Dendritic cell treated with granulocyte-macrophage colony-stimulating factor and Interleukin-4, amounts not matched to agents 40 ng/mL and 50 ng/mL, for 4 days (primary cell): ENCODE measurements around the gene EEF1A2.
A peak's percentile ranks its signal among the peaks of the same experiment; 100 is the strongest.

ENCODE experiments used
- H3K27ac Mint-ChIP-seq: one replicate; pipeline ENCODE4 v1.8.0; 2022; ENCODE audit warnings: mild to moderate bottlenecking, mixed read lengths
- H3K27me3 Mint-ChIP-seq: one replicate; pipeline ENCODE4 v1.8.0; 2022; ENCODE audit warnings: mild to moderate bottlenecking, mixed read lengths
- H3K36me3 Mint-ChIP-seq: one replicate; pipeline ENCODE4 v1.8.0; 2022; ENCODE audit warnings: low read depth, mixed read lengths
- H3K4me1 Mint-ChIP-seq: one replicate; pipeline ENCODE4 v1.8.0; 2022; ENCODE audit warnings: low read depth, mixed read lengths
- H3K4me3 Mint-ChIP-seq: one replicate; pipeline ENCODE4 v1.8.0; 2022; ENCODE audit warnings: mild to moderate bottlenecking, moderate library complexity, mixed read lengths
- H3K9me3 Mint-ChIP-seq: one replicate; pipeline ENCODE4 v1.8.0; 2022; ENCODE audit warnings: mixed read lengths
- intact Hi-C: fragments of 100-400 bp; cut with micrococcal nuclease; formaldehyde crosslinking; loops from one replicate; pipeline ENCODE4 v1.15.0; 2022

Gene EEF1A2

DNA sequence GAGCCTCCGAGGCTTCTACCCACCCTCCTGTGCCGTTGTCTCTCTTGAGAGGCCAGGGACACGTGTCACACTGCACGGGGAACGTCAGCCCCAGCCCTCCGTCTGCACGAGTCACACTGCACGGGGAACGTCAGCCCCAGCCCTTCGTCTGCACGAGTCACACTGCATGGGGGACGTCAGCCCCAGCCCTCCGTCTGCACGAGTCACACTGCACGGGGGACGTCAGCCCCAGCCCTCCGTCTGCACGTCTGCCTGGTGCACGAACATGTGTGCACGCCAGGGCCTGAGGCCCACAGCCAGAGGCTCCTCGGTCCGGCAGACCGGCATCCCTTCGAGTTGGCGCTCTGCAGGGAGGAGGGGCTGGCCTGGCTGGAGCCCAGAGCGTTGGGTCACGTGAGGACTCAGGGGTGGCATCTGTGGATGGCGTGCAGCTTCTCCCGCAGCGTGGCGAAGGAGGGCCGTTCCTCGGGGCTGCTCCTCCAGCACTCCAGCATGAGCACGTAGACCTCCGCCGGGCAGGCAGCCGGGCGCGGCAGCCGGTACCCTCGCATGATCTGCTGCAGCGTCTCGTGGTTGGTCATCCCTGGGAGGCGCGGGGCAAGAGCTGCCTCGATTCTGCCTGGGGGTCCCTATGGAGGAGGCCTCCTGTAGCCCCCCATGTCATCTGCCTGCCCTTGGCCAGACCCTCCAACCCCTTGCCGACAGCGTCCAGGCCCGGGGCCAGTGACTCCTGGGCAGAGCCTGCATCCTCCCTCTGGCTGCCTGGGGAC lies 41.7 kb upstream of the EEF1A2 start:
- Mint-ChIP-seq H3K4me1 (peaks cover 27% of the 10 kb centered on the region), H3K36me3 (no peaks in the 10 kb centered on the region), H3K4me3 (no peak overlapping the region), H3K9me3 (no peaks in the 10 kb centered on the region), H3K27me3 (peaks cover 58% of the 10 kb centered on the region), H3K27ac (peak overlapping the region; percentile 7)
- intact Hi-C loops, result no loop called here

DNA sequence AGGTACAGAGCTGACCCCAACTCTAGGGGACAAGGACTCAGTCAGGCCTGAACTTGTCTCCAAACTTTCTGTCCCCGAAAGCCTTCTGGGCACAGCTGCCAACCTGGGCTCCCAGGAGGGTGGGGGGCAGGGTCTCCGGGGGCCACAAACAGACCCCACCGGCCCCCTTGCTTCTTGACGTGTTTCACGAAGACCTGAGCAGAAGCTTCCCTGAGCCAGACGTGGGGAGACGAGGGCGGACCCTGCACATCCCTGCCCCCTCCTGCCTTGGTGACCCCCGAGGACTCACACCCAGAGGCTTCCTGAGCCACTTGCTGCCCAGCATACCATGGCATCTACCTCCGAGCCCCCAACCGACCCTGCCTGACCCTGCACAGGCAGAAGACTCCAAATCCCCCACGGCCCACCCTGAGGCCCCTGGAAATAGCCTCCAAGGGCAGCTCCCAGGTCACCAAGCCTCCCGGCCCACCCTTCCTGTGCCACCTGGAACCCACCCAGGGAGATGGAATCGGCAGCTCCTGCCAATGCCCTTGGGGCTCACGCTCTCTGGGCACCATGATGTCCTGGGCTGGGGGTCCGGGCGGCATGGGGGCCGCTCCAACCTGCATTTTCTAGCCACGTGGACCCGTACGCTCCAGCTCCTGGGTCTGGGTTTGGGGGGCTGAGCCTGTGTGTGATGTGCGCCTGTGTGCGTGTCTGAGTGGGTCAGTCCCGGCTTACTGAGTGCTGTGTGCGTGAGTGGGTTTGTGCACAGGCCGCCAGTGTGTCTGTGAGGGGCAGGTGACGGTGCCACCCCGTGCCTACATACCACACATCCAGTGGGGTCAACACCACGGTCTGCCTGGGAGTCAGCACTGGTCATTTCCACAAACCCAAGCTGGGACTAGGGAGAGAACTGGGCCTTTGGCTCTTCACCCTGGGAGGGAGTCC lies 40.8 kb upstream of the EEF1A2 start:
- H3K9me3 Mint-ChIP-seq, result no peaks in the 10 kb centered on the region
- intact Hi-C loops, result loop anchor here (2.0 to 10.0 kb wide), 7 partner anchors 88 to 433 kb away; partner anchors contain the start of genes DNAJC5, GMEB2 and UCKL1
- no peak overlapping the region for H3K4me3 Mint-ChIP-seq
- H3K27ac Mint-ChIP-seq, result peak overlapping the region; percentile 7
- peaks cover 54% of the 10 kb centered on the region for H3K27me3 Mint-ChIP-seq
- H3K4me1 Mint-ChIP-seq, result peaks cover 27% of the 10 kb centered on the region
- peaks cover 4% of the 10 kb centered on the region for H3K36me3 Mint-ChIP-seq

DNA sequence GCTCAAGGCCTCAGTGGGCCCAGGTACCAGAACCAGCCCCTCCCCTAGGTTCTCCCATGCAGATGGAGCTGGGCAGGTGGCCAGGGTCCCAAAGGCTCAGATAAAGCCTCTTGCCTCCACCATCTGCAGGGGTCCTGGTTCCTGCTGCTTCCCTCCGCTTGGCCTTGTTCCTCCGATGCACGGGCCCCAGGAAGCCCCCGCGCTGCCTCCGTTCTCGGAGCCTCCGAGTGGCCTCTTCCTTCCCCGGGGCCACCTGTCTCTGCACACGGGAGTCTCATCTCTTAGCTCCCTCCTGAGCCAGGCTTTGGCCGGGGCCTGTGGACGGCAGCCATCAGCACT lies 40.2 kb upstream of the EEF1A2 start:
- peaks cover 4% of the 10 kb centered on the region for H3K36me3 Mint-ChIP-seq
- H3K27me3 Mint-ChIP-seq, result peaks cover 49% of the 10 kb centered on the region
- H3K27ac Mint-ChIP-seq, result no peak overlapping the region
- H3K4me3 Mint-ChIP-seq, result no peak overlapping the region
- intact Hi-C loops, result loop anchor here (2.0 to 10.0 kb wide), 7 partner anchors 88 to 433 kb away; partner anchors contain the start of genes DNAJC5, GMEB2 and UCKL1
- H3K4me1 Mint-ChIP-seq, result peaks cover 27% of the 10 kb centered on the region
- H3K9me3 Mint-ChIP-seq, result no peaks in the 10 kb centered on the region

DNA sequence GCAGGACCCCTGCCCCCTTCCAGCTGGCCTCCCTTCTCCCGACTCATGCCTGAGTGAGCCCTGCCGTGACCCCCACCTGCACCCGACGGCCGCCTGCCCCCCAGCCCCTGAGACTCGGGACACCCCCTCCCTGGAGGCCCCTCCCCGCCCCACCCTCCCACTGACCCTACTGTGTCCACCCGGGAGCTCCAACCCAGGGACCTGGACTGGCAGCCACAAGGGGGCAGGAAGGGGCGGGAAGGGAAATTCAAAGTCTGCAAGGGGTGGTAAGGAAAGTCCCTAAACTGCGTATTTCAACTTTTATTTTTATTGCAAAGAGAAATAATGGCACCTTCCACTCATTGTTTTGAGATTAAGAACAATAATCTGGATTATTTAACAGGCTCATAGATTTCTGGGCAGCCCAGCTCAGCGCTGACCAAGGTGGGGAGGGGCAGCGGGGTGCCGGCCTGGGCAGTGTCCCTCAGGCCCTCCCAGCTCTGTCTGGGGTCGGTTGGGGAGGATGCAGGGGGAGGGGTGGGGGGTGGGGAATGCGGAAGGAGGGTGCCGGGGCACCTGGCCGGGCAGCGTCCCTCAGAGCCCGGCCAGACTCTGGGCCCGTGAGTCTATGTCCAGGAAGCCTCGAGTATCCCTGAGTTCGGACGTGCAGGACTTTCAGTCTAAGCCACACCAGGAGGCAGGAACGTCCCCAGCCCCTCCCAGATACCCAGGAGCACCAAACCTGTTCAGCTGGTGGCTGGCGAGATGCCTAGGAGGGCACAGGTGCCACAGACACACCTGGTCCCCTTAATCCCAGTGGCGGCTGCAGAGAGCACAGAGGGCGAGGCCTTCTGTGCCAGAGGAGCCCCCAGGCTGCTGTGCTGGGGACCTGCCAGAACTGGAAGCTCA lies 39.6 kb upstream of the EEF1A2 start:
- peaks cover 44% of the 10 kb centered on the region for H3K27me3 Mint-ChIP-seq
- no peaks in the 10 kb centered on the region for H3K9me3 Mint-ChIP-seq
- H3K27ac Mint-ChIP-seq, result peak overlapping the region; percentile 94
- H3K36me3 Mint-ChIP-seq, result peaks cover 4% of the 10 kb centered on the region
- peaks cover 27% of the 10 kb centered on the region for H3K4me1 Mint-ChIP-seq
- intact Hi-C loops, result loop anchor here (2.0 to 10.0 kb wide), 7 partner anchors 89 to 434 kb away; partner anchors contain the start of genes DNAJC5, GMEB2 and UCKL1
- H3K4me3 Mint-ChIP-seq, result peak overlapping the region; percentile 83

DNA sequence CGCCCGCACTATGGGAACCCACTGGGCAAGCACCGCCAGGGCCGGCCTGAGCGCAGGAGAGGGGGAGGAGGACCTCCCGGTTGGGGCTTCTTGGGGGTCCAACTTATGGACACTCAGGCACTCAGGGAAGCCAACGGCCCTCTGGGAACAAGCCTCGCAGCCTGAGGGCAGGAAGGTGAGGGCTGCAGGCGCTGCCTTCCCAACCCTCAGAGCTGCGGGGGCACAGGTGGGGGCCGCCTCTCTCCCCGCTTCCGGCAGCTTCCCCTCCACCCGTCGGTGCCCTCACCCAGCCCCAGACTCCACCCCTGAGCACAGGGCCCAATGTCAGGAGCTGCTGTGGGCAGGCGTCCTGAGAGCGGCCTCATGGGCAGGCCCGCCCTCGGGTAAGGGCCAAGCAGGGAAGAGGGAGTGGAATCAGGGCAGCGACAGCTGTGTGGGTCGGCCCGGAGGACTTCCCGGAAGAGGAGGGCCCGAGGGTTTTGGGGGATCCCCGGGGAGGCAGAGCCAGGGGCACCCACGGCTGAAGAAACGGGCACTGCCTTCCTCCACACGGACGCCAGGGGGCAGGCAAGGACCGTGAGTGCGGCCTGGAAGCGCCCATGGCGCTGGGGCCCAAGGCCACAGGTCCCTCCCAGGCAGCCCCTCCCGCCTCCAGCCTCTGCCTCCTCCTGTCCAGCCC lies 38.8 kb upstream of the EEF1A2 start:
- H3K36me3 Mint-ChIP-seq, result peaks cover 4% of the 10 kb centered on the region
- peaks cover 27% of the 10 kb centered on the region for H3K4me1 Mint-ChIP-seq
- H3K9me3 Mint-ChIP-seq, result no peaks in the 10 kb centered on the region
- intact Hi-C loops, result loop anchor here (1.0 to 10.0 kb wide), 9 partner anchors 17 to 435 kb away; partner anchors contain the start of genes DNAJC5, GMEB2, PPDPF and UCKL1
- H3K4me3 Mint-ChIP-seq, result peak overlapping the region; percentile 83
- H3K27ac Mint-ChIP-seq, result peak overlapping the region; percentile 94
- peaks cover 40% of the 10 kb centered on the region for H3K27me3 Mint-ChIP-seq

DNA sequence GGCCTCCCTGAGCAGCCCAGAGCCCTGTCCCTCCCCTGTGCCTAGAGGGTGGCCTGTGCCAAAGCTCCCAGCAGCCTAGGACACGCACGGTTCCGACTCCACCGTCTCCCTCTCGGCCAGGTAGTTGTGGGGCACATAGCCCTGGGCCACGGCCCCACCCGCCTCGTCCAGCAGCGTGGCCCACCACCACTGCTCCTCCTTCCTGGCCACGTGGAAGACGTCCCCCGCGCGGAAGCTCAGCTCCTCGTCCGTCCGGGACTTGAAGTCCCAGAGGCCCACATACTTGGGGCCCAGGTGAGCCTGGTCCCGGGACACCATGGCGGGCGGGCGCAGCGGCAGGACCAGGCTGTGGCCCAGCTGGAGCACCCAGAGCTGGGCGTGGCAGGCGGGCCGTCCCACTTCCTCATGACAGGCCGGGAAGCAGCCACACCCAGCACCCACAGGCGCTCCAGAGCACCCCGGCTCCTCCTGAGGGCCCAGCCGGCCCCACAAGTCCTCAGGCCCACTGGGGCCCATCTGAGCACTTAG lies 38.2 kb upstream of the EEF1A2 start, which contains the start of gene PTK6:
PTK6 (minus strand) TSS at position 380 of the 528 bp plus-strand sequence; CDS start at position 318, 62 bp downstream.
- Mint-ChIP-seq H3K36me3 (peaks cover 8% of the 10 kb centered on the region), H3K4me1 (peaks cover 27% of the 10 kb centered on the region), H3K27ac (peak within 1 kb of the TSS; percentile 94), H3K4me3 (peak within 1 kb of the TSS; percentile 83), H3K27me3 (peaks cover 37% of the 10 kb centered on the region), H3K9me3 (no peaks in the 10 kb centered on the region)
- intact Hi-C loops, result loop anchor here (1.0 to 10.0 kb wide), 7 partner anchors 16 to 435 kb away; partner anchors contain the start of genes DNAJC5, GMEB2, PPDPF and UCKL1

DNA sequence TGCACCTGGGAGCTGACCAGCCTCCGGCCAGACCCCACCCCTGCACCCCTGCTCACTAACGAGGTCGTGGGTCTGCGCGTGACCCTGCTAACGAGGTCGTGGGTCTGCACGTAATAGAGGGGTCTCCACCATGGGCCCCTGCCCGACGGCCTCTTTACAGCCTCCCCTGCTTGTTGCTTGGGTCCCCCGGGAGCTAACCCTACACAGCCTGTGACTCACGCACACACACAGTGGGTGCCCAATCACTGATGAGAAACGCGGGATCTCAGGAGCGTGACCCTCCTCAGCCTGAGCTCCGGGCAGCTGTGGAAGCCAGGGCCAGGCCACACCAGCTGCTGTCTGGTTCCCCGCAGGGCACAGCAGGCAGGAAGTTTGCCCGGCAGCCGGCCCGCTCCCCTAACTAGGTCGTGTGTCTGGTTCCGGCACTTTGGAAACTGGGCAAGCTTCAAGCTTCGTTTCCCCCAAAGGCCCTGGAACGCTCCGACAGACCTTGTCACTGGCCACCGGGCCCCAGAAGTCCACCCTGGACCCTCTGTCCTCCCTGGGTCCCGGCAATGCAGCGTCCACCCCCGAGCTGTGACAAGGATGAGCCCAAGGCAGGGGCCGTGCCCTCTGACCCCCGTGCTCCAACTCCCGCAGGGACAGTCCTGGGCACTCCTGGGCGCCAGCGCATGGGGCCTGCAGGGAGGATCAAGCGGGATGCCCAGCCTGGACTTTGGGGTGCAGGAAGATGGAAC lies 37.5 kb upstream of the EEF1A2 start:
- peaks cover 32% of the 10 kb centered on the region for H3K27me3 Mint-ChIP-seq

DNA sequence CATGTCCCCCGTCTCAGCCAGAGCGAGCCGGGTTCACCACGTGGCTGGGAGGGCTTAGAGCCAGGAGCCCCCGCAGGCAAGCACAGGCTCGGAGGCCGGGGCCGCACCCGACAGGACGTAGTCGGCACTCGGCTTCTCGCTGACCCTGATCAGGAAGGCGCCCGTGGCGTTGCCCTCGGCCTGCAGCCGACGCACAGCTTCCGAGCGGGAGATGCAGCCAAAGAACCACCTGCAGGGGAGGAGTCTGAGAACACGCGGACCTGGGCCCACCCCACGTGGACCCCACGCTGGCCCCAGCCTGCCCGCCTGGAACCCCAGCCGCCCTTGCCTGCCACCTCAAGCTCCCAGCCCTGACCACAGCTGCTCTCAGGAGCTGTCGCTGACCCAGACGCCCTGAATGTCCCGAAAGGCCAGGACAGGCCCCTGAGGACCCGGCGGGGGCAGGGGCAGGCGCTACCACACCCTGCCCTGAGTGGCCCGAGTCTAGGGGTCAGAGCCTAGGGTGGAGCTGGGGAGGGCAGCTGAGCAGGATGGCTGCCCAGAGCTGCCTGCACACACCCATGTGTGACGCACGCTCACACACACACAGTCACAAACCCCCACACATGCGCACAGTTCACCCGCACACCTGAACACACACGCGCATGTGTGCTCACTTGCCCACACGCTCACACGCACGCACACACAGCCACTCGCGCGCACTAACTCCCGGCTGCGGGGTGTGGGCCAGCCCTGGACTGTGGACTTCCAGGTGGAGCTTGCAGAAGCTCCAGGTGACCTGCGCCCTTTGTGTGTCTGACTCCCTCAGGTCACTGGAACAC lies 36.2 kb upstream of the EEF1A2 start:
- Mint-ChIP-seq H3K4me3 (no peak overlapping the region), H3K27me3 (peaks cover 28% of the 10 kb centered on the region), H3K9me3 (no peaks in the 10 kb centered on the region), H3K4me1 (peaks cover 27% of the 10 kb centered on the region), H3K36me3 (peaks cover 11% of the 10 kb centered on the region), H3K27ac (peak overlapping the region; percentile 26)
- intact Hi-C loops, result loop anchor here (5.0 to 10.0 kb wide), 5 partner anchors 92 to 437 kb away; partner anchors contain the start of genes DNAJC5, GMEB2 and UCKL1

More for the DNA sequence above, 37.5 kb upstream of the EEF1A2 start:
- Mint-ChIP-seq H3K4me1 (peaks cover 27% of the 10 kb centered on the region), H3K27ac (peak overlapping the region; percentile 94), H3K36me3 (peaks cover 11% of the 10 kb centered on the region), H3K4me3 (peak overlapping the region; percentile 83), H3K9me3 (no peaks in the 10 kb centered on the region)
- intact Hi-C loops, result loop anchor here (2.0 to 10.0 kb wide), 6 partner anchors 16 to 436 kb away; partner anchors contain the start of genes DNAJC5, GMEB2, PPDPF and UCKL1

DNA sequence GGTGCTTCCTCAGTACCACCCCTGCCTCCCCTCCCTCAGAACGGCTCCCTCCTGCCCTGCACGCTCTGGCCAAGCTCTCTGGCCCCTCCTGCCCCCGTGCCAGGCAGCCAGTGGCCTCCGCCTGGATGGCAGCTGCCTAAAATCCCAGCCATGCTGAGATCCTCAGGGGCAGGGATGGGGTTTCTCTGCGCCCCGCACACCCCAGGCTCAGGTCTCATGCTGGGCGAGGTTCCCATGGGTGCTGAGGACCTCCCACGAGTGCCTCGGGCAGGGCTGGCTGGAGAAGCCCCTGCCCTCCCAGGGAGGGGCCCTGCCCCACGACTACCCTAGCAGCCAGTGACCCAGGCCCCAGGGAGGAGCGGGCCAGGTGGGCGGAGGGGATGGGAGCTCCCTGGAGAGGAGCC lies 35.5 kb upstream of the EEF1A2 start:
- no peak overlapping the region for H3K4me3 Mint-ChIP-seq
- H3K27me3 Mint-ChIP-seq, result peaks cover 27% of the 10 kb centered on the region
- intact Hi-C loops, result loop anchor here (10.0 kb wide), 1 partner anchor 320 kb away; no protein-coding TSS in a partner anchor
- no peak overlapping the region for H3K27ac Mint-ChIP-seq
- H3K9me3 Mint-ChIP-seq, result no peaks in the 10 kb centered on the region
- H3K36me3 Mint-ChIP-seq, result peaks cover 11% of the 10 kb centered on the region
- peaks cover 27% of the 10 kb centered on the region for H3K4me1 Mint-ChIP-seq

DNA sequence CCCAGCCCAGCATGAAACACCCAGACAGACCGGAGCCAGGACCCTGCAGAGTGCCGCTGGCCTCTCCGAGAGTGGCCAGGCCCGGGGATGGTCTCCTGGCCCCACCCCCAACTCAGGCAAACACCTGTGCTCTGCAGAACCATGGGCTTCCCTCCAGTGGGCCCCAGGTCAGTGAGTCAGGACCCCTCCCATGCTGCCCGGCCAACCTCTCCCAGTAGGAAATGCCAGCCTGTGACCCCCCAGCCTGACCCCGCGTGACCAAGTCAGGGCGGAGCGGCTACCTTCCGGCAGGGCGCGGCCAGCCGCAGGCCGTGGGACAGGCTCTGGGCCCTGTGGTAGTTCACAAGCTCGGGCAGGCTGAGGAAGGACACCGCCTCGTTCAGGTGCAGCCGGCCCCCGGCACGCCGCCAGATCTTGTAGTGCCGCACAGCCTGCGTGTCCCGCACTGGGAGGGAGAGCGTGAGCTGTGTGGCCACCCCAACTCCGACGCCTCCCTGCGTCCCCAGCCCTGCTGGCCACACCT lies 35.0 kb upstream of the EEF1A2 start:
- Mint-ChIP-seq H3K9me3 (no peaks in the 10 kb centered on the region), H3K4me3 (no peak overlapping the region), H3K4me1 (peaks cover 27% of the 10 kb centered on the region), H3K27me3 (peaks cover 24% of the 10 kb centered on the region), H3K27ac (no peak overlapping the region), H3K36me3 (peaks cover 15% of the 10 kb centered on the region)
- intact Hi-C loops, result loop anchor here (10.0 kb wide), 1 partner anchor 321 kb away; no protein-coding TSS in a partner anchor

DNA sequence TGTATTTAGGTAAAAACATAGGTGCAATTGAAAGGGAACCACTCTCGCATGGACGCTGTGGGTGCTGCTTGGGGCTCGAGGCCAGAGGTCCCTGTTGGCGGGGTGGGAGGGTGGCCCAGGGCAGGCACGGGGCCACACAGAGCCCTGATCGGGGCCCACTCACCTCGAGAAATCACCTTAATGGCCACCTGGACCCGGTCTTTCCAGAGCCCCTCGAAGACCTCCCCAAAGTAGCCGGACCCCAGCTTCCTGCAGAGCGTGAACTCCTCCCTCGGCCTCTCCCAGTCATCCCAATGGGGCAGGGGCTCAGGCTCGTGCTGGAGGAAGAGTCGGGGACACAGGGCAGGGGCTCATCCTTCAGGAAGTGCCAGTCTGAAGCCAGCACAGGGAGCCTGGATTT lies 34.5 kb upstream of the EEF1A2 start:
- intact Hi-C loops, result loop anchor here (10.0 kb wide), 1 partner anchor 321 kb away; no protein-coding TSS in a partner anchor
- peaks cover 19% of the 10 kb centered on the region for H3K36me3 Mint-ChIP-seq
- H3K4me3 Mint-ChIP-seq, result no peak overlapping the region
- H3K4me1 Mint-ChIP-seq, result peaks cover 27% of the 10 kb centered on the region
- H3K27ac Mint-ChIP-seq, result no peak overlapping the region
- peaks cover 28% of the 10 kb centered on the region for H3K27me3 Mint-ChIP-seq
- no peaks in the 10 kb centered on the region for H3K9me3 Mint-ChIP-seq
